SK-MEL-5 (cell line): ENCODE data around the gene VPS8. TPM values are rescaled to one million over a fixed set of nuclear protein-coding genes. Genes with fewer than 3 reads are reported as not detected.
A peak's percentile ranks its signal among the peaks of the same experiment; 100 is the strongest.

ENCODE experiments used
- DNase-seq: peaks from one replicate; pipeline ENCODE4 v3.0.0-alpha.2; 2016; ENCODE audit warnings: low read depth, low spot score
- in situ Hi-C: cut with HindIII; loops from 2 replicates; pipeline ENCODE4 v1.10.0; 2016; ENCODE audit warnings: low sequenced_read_pairs, high pct_unique_total_duplicates, low pct_unique_long_range_greater_than_20kb
- total RNA-seq: library from RNA; depleted of rRNA; stranded (reverse); fragments of >200 nt; shearing (Covaris generic); gene quantifications from 2 replicates; pipeline ENCODE4 v1.2.3, GENCODE V29; 2014

VPS8 gene
- total RNA-seq, 1 experiment from 2014 or later: 51.5 TPM

- in situ Hi-C loops: no loop called here
- no peak for DNase-seq
Observed at GRCh38 chr3:184827572-184827971, 15.6 kb downstream of the VPS8 start.

GRCh38 chr3:184832044-184832443 lies 20.1 kb downstream of the VPS8 start:
- DNase-seq: no peak
- in situ Hi-C loops: no loop called here

- in situ Hi-C loops: no loop called here
- no peak for DNase-seq
Observed at GRCh38 chr3:184832903-184833302, 20.9 kb downstream of the VPS8 start.

- in situ Hi-C loops: no loop called here
- DNase-seq: no peak
Observed at GRCh38 chr3:184836090-184836822, 24.3 kb downstream of the VPS8 start.

- DNase-seq: no peak
- in situ Hi-C loops: no loop called here
Observed at GRCh38 chr3:184842433-184842832, 30.5 kb downstream of the VPS8 start.

- DNase-seq: no peak
- in situ Hi-C loops: no loop called here
Observed at GRCh38 chr3:184845819-184846218, 33.9 kb downstream of the VPS8 start.

- in situ Hi-C loops: no loop called here
- no peak for DNase-seq
Observed at GRCh38 chr3:184846496-184846895, 34.5 kb downstream of the VPS8 start.

- DNase-seq: no peak
- in situ Hi-C loops: no loop called here
Observed at GRCh38 chr3:184848934-184849333, 37.0 kb downstream of the VPS8 start.

GRCh38 chr3:184850201-184850600 lies 38.2 kb downstream of the VPS8 start:
- no peak for DNase-seq
- in situ Hi-C loops: no loop called here

GRCh38 chr3:184857099-184857498 lies 45.1 kb downstream of the VPS8 start:
- in situ Hi-C loops: no loop called here
- no peak for DNase-seq

GRCh38 chr3:184864000-184864399 lies 52.0 kb downstream of the VPS8 start:
- no peak for DNase-seq
- in situ Hi-C loops: no loop called here

- in situ Hi-C loops: no loop called here
- no peak for DNase-seq
Observed at GRCh38 chr3:184868477-184868876, 56.5 kb downstream of the VPS8 start.

- in situ Hi-C loops: no loop called here
- DNase-seq: no peak
Observed at GRCh38 chr3:184872200-184872599, 60.2 kb downstream of the VPS8 start.

GRCh38 chr3:184873141-184873540 lies 61.2 kb downstream of the VPS8 start:
- in situ Hi-C loops: no loop called here
- DNase-seq: no peak

- DNase-seq: peak; percentile 67
- in situ Hi-C loops: no loop called here
Observed at GRCh38 chr3:184874709-184875644, 63.0 kb downstream of the VPS8 start.

- in situ Hi-C loops: no loop called here
- no peak for DNase-seq
Observed at GRCh38 chr3:184880276-184881019, 68.5 kb downstream of the VPS8 start.

GRCh38 chr3:184884359-184885017 lies 72.5 kb downstream of the VPS8 start:
- no peak for DNase-seq
- in situ Hi-C loops: no loop called here

- DNase-seq: no peak
- in situ Hi-C loops: no loop called here
Observed at GRCh38 chr3:184885112-184885511, 73.1 kb downstream of the VPS8 start.
